ENCODE data around the gene TMEM184A.

DNA sequence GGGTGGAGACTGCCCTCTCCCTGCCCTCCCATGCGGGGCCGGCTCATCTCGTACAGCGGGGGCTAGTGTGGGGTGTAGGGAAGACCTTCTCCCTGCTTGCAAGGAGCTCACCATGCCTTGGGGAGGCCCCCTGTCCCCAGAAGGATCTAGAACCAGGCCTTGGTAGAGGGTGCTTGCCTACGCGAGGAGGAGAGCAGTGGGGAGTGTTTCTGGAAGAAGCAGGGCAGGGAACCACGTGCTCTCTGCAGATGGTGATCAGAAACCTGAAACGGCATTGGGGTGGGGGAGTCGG lies 22.8 kb downstream of the TMEM184A start:
- TF ChIP-seq, protein P1, sequence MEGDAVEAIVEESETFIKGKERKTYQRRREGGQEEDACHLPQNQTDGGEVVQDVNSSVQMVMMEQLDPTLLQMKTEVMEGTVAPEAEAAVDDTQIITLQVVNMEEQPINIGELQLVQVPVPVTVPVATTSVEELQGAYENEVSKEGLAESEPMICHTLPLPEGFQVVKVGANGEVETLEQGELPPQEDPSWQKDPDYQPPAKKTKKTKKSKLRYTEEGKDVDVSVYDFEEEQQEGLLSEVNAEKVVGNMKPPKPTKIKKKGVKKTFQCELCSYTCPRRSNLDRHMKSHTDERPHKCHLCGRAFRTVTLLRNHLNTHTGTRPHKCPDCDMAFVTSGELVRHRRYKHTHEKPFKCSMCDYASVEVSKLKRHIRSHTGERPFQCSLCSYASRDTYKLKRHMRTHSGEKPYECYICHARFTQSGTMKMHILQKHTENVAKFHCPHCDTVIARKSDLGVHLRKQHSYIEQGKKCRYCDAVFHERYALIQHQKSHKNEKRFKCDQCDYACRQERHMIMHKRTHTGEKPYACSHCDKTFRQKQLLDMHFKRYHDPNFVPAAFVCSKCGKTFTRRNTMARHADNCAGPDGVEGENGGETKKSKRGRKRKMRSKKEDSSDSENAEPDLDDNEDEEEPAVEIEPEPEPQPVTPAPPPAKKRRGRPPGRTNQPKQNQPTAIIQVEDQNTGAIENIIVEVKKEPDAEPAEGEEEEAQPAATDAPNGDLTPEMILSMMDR (IDR thresholded peaks at IDR 0.05): no peak
- no peak for TF ChIP-seq POLR2A (IDR thresholded peaks at IDR 0.05)
- TF ChIP-seq EP300 (IDR thresholded peaks at IDR 0.05): no peak
